ENCODE results near the gene FCER1G. TPM values are rescaled to one million over a fixed set of nuclear protein-coding genes. Genes with fewer than 3 reads are reported as not detected.

FCER1G gene
- total RNA-seq, 1 donor from 2014 or later = 16.2 TPM

DNA sequence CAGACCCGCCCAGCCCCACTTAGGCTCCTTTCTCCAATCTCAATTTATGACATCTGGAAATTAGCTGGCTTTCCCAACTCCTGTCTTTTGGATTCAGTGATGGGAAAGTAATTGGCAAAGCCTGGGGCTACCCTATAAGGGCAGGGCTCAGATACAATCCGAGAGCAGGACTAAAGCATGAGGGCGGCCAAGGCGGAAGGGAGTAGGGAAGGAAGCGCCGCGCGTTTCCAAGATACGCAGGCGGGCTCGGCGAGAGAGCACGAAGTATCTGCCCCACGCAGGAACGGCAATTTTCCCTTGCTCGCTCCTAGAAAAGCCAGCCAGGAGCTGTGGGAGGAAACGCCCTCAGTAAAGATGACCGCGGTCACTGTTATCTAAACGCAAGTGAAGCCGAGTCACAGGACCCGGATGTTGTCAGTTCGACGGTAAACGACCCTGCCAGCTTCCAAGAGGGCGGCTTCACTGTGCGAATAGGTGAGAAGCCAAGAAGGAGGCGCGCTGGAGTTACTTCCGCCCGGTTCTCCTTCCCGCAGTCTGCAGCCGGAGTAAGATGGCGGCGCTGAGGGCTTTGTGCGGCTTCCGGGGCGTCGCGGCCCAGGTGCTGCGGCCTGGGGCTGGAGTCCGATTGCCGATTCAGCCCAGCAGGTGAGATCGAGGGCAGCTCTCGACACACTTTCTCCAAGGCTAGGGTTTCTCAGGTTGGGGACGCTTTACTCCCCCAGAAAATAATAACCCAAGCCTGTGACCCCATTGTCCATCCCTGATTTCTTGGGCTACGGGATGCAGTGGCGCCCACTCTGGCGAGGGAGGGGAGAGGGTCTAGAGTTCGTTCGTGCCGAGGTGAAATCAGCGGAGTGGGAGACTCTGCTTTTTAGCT is 13.0 kb upstream of the FCER1G start, which contains the start of gene NDUFS2:
TSS of gene NDUFS2 (plus strand) at position 532 of the 877 bp plus-strand sequence. CDS start at position 551, 19 bp downstream.
- peaks cover 14 to 34% (median 18%) of the 10 kb centered on the region in 3 donors for H3K36me3 ChIP-seq (ENCODE audit: control insufficient read depth in 3 of 3, insufficient read depth in 3 of 3, low read length in 3 of 3)
- peak within 1 kb of the TSS; percentile 91 to 99 (median 99) for H3K9ac ChIP-seq (ENCODE audit: low read depth in 1 of 3, low read length in 3 of 3)
- H3K4me1 ChIP-seq (ENCODE audit: control insufficient read depth in 3 of 3, insufficient read depth in 3 of 3, low read length in 3 of 3) = peaks cover 62 to 83% (median 70%) of the 10 kb centered on the region in 3 donors
- H3K4me3 ChIP-seq (ENCODE audit: low read length in 3 of 3) = peak within 1 kb of the TSS; percentile 97 to 100 (median 99)
- H3K9me3 ChIP-seq (ENCODE audit: control insufficient read depth in 3 of 3, low read length in 3 of 3) = no peaks in the 10 kb centered on the region
- H3K27ac ChIP-seq (ENCODE audit: low read depth, low read length) = peak within 1 kb of the TSS; percentile 99
- no peaks in the 10 kb centered on the region for H3K27me3 ChIP-seq (ENCODE audit: control insufficient read depth in 3 of 3, insufficient read depth in 3 of 3, low read length in 3 of 3)

DNA sequence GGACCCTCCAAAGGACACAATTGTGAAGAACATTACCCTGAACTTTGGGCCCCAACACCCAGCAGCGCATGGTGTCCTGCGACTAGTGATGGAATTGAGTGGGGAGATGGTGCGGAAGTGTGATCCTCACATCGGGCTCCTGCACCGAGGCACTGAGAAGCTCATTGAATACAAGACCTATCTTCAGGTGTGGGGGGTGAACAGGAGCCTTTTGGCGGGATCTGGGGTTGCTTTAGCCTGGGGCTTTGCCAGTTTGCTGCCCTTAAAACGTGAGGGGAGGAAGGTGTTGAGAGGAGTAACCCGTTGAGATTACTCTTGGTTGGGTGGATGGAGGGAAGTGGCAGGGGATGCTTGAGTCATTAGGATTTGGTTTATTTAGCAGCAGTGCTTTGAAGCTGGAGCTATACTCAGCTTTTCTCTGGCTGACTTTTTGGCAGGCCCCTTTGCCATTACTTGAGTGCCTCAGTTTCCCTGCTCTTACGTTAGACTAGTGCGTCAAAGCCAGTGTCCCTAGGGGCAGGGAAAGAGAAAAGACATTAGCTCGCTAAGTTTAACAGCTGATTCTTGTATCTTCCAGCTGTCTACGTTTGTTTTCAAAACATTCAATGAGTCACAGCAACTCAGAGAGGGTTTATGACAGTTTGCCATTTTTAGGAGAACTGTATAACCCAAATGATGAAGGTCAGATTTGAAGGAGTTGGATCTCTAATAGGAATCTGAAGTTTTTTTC is 8.5 kb upstream of the FCER1G start:
- Histone ChIP-seq H3K4me3 (ENCODE audit: low read length in 3 of 3) (no peak overlapping the region), H3K27ac (ENCODE audit: low read depth, low read length) (peak overlapping the region; percentile 56), H3K9me3 (ENCODE audit: control insufficient read depth in 3 of 3, low read length in 3 of 3) (no peaks in the 10 kb centered on the region), H3K36me3 (ENCODE audit: control insufficient read depth in 3 of 3, insufficient read depth in 3 of 3, low read length in 3 of 3) (peaks cover 41 to 63% (median 49%) of the 10 kb centered on the region in 3 donors), H3K27me3 (ENCODE audit: control insufficient read depth in 3 of 3, insufficient read depth in 3 of 3, low read length in 3 of 3) (no peaks in the 10 kb centered on the region), H3K4me1 (ENCODE audit: control insufficient read depth in 3 of 3, insufficient read depth in 3 of 3, low read length in 3 of 3) (peaks cover 18 to 50% (median 32%) of the 10 kb centered on the region in 3 donors), H3K9ac (ENCODE audit: low read depth in 1 of 3, low read length in 3 of 3) (no peak overlapping the region)

GRCh38 chr1:161207173-161207572 is 7.9 kb upstream of the FCER1G start:
- Histone ChIP-seq H3K27me3 (ENCODE audit: control insufficient read depth in 3 of 3, insufficient read depth in 3 of 3, low read length in 3 of 3) (no peaks in the 10 kb centered on the region), H3K4me3 (ENCODE audit: low read length in 3 of 3) (no peak overlapping the region), H3K36me3 (ENCODE audit: control insufficient read depth in 3 of 3, insufficient read depth in 3 of 3, low read length in 3 of 3) (peaks cover 47 to 69% (median 55%) of the 10 kb centered on the region in 3 donors), H3K4me1 (ENCODE audit: control insufficient read depth in 3 of 3, insufficient read depth in 3 of 3, low read length in 3 of 3) (peaks cover 15 to 46% (median 28%) of the 10 kb centered on the region in 3 donors), H3K9ac (ENCODE audit: low read depth in 1 of 3, low read length in 3 of 3) (no peak overlapping the region), H3K9me3 (ENCODE audit: control insufficient read depth in 3 of 3, low read length in 3 of 3) (no peaks in the 10 kb centered on the region), H3K27ac (ENCODE audit: low read depth, low read length) (peak overlapping the region; percentile 56)

DNA sequence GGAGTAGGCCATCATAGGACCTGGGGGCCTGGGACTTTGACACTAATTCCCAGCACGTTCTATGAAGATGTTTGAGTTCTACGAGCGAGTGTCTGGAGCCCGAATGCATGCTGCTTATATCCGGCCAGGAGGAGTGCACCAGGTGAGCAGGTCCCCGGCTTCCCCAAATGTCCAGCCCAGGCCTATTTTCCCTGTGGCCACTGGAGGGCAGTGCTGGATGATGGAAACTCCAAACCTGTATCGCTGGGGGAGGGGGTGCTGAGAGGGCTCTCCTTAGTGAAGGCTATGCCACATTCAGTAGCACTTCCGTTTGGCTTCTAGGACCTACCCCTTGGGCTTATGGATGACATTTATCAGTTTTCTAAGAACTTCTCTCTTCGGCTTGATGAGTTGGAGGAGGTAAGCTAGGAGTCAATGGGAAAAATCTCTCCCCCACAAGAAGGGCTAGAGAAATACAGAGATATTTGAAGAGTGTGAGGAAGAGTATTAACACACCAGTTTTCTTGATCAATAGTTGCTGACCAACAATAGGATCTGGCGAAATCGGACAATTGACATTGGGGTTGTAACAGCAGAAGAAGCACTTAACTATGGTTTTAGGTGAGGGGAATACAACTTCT is 5.2 kb upstream of the FCER1G start:
- no peaks in the 10 kb centered on the region for H3K9me3 ChIP-seq (ENCODE audit: control insufficient read depth in 3 of 3, low read length in 3 of 3)
- no peak overlapping the region for H3K27ac ChIP-seq (ENCODE audit: low read depth, low read length)
- H3K36me3 ChIP-seq (ENCODE audit: control insufficient read depth in 3 of 3, insufficient read depth in 3 of 3, low read length in 3 of 3) = peaks cover 59 to 78% (median 76%) of the 10 kb centered on the region in 3 donors
- no peak overlapping the region for H3K9ac ChIP-seq (ENCODE audit: low read depth in 1 of 3, low read length in 3 of 3)
- H3K4me1 ChIP-seq (ENCODE audit: control insufficient read depth in 3 of 3, insufficient read depth in 3 of 3, low read length in 3 of 3) = peaks cover 0 to 27% (median 13%) of the 10 kb centered on the region in 3 donors
- H3K4me3 ChIP-seq (ENCODE audit: low read length in 3 of 3) = no peak overlapping the region
- H3K27me3 ChIP-seq (ENCODE audit: control insufficient read depth in 3 of 3, insufficient read depth in 3 of 3, low read length in 3 of 3) = no peaks in the 10 kb centered on the region

DNA sequence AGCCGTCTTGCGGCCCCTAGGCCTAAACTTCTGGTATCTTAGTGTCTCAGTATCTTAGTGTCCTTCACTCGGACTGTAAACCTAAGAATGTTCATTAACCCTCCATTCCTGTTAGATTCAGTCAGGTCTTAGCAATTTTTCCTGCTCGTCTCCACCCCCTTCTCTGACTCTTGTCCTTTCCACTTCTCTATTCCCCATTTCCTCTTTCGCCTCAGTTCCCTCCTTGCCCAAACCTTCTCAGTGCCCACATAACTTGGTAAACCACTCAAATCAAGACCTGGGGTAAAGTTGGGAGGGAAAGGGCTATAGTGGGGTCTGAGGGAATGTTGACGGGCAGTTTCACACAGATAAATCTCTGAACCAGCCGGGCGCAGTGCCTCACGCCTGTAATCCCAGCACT is 726 bp upstream of the FCER1G start:
- no peak overlapping the region for H3K27ac ChIP-seq (ENCODE audit: low read depth, low read length)
- no peaks in the 10 kb centered on the region for H3K27me3 ChIP-seq (ENCODE audit: control insufficient read depth in 3 of 3, insufficient read depth in 3 of 3, low read length in 3 of 3)
- peaks cover 0 to 10% (median 0%) of the 10 kb centered on the region in 3 donors for H3K4me1 ChIP-seq (ENCODE audit: control insufficient read depth in 3 of 3, insufficient read depth in 3 of 3, low read length in 3 of 3)
- no peak overlapping the region for H3K4me3 ChIP-seq (ENCODE audit: low read length in 3 of 3)
- no peak overlapping the region for H3K9ac ChIP-seq (ENCODE audit: low read depth in 1 of 3, low read length in 3 of 3)
- H3K9me3 ChIP-seq (ENCODE audit: control insufficient read depth in 3 of 3, low read length in 3 of 3) = no peaks in the 10 kb centered on the region
- peaks cover 44 to 55% (median 48%) of the 10 kb centered on the region in 3 donors for H3K36me3 ChIP-seq (ENCODE audit: control insufficient read depth in 3 of 3, insufficient read depth in 3 of 3, low read length in 3 of 3)

- Histone ChIP-seq H3K9ac (ENCODE audit: low read depth in 1 of 3, low read length in 3 of 3) (peak overlapping the region in 1 of 3 donors; percentile 33), H3K4me1 (ENCODE audit: control insufficient read depth in 3 of 3, insufficient read depth in 3 of 3, low read length in 3 of 3) (peaks cover 0 to 5% (median 0%) of the 10 kb centered on the region in 3 donors), H3K36me3 (ENCODE audit: control insufficient read depth in 3 of 3, insufficient read depth in 3 of 3, low read length in 3 of 3) (peaks cover 24 to 29% (median 25%) of the 10 kb centered on the region in 3 donors), H3K27ac (ENCODE audit: low read depth, low read length) (peak overlapping the region; percentile 65), H3K9me3 (ENCODE audit: control insufficient read depth in 3 of 3, low read length in 3 of 3) (no peaks in the 10 kb centered on the region), H3K4me3 (ENCODE audit: low read length in 3 of 3) (peak overlapping the region in 2 of 3 donors; percentile 6 to 38), H3K27me3 (ENCODE audit: control insufficient read depth in 3 of 3, insufficient read depth in 3 of 3, low read length in 3 of 3) (no peaks in the 10 kb centered on the region)
Measured at GRCh38 chr1:161216945-161217712, 2.0 kb downstream of the FCER1G start.

- Histone ChIP-seq H3K36me3 (ENCODE audit: control insufficient read depth in 3 of 3, insufficient read depth in 3 of 3, low read length in 3 of 3) (peaks cover 17 to 22% (median 19%) of the 10 kb centered on the region in 3 donors), H3K27me3 (ENCODE audit: control insufficient read depth in 3 of 3, insufficient read depth in 3 of 3, low read length in 3 of 3) (no peaks in the 10 kb centered on the region), H3K4me3 (ENCODE audit: low read length in 3 of 3) (no peak overlapping the region), H3K9ac (ENCODE audit: low read depth in 1 of 3, low read length in 3 of 3) (peak overlapping the region in 1 of 3 donors; percentile 33), H3K9me3 (ENCODE audit: control insufficient read depth in 3 of 3, low read length in 3 of 3) (no peaks in the 10 kb centered on the region), H3K27ac (ENCODE audit: low read depth, low read length) (peak overlapping the region; percentile 65), H3K4me1 (ENCODE audit: control insufficient read depth in 3 of 3, insufficient read depth in 3 of 3, low read length in 3 of 3) (peaks cover 0 to 5% (median 0%) of the 10 kb centered on the region in 3 donors)
Measured at GRCh38 chr1:161217831-161218230, 2.7 kb downstream of the FCER1G start.

DNA sequence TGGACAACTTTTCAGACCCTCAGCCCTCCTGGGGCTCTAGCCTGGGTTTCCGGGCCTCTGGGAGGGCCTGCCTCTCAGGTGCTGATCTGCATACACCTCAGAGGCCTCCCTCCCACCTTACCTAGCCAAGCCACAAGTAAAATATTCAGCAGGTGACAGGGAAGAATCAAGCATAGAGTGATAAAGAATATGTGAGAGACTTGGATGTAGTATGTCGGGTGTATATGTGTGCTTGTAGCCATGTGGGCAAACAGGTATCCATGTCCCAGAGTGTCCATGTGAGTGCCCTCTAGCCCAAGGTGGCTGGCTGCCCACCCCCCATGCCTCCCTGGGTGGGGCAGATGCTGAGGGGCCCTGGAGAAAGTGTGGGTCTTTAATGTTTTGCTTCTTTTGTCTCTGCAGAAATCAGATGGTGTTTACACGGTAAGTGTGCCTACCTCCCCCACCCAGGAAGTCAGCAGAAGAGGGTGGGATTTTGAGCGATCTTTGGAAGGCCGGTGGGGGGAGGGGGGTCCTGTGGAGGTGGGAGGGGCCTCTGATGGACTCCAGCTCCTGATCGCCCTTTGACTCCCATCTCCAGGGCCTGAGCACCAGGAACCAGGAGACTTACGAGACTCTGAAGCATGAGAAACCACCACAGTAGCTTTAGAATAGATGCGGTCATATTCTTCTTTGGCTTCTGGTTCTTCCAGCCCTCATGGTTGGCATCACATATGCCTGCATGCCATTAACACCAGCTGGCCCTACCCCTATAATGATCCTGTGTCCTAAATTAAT is 3.4 kb downstream of the FCER1G start:
- no peak overlapping the region for H3K9ac ChIP-seq (ENCODE audit: low read depth in 1 of 3, low read length in 3 of 3)
- no peak overlapping the region for H3K27ac ChIP-seq (ENCODE audit: low read depth, low read length)
- no peaks in the 10 kb centered on the region for H3K27me3 ChIP-seq (ENCODE audit: control insufficient read depth in 3 of 3, insufficient read depth in 3 of 3, low read length in 3 of 3)
- H3K36me3 ChIP-seq (ENCODE audit: control insufficient read depth in 3 of 3, insufficient read depth in 3 of 3, low read length in 3 of 3) = peaks cover 11 to 16% (median 12%) of the 10 kb centered on the region in 3 donors
- H3K4me3 ChIP-seq (ENCODE audit: low read length in 3 of 3) = no peak overlapping the region
- H3K9me3 ChIP-seq (ENCODE audit: control insufficient read depth in 3 of 3, low read length in 3 of 3) = no peaks in the 10 kb centered on the region
- H3K4me1 ChIP-seq (ENCODE audit: control insufficient read depth in 3 of 3, insufficient read depth in 3 of 3, low read length in 3 of 3) = peaks cover 0 to 5% (median 0%) of the 10 kb centered on the region in 3 donors
